LHCN-M2 (cell line): ENCODE measurements around the gene EMP3. TPM values are rescaled to one million over a fixed set of nuclear protein-coding genes. Genes with fewer than 3 reads are reported as not detected.
"Not testable (repeated sequence)": the region's sequence is repeated elsewhere in the genome, so short reads cannot be mapped to it uniquely, and the experiment has no call there.

Source experiments
- DNase-seq: peaks from one replicate; pipeline ENCODE4 v3.0.0-alpha.2; 2012; ENCODE audit warnings: low read depth
- polyA plus RNA-seq: library from polyadenylated mRNA; unstranded; fragments of >200 nt; gene quantifications from one replicate; pipeline ENCODE4 v1.2.1, GENCODE V29; 2012; ENCODE audit warnings: missing spikeins
- total RNA-seq: library from RNA; depleted of rRNA; stranded (reverse); fragments of >200 nt; gene quantifications from 2 replicates; pipeline ENCODE4 v1.2.3, GENCODE V29; 2014; rRNA removed

EMP3 gene, protein sequence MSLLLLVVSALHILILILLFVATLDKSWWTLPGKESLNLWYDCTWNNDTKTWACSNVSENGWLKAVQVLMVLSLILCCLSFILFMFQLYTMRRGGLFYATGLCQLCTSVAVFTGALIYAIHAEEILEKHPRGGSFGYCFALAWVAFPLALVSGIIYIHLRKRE
- 184 and 258 TPM in 2 replicates for total RNA-seq
- polyA plus RNA-seq, result 937 TPM

DNA sequence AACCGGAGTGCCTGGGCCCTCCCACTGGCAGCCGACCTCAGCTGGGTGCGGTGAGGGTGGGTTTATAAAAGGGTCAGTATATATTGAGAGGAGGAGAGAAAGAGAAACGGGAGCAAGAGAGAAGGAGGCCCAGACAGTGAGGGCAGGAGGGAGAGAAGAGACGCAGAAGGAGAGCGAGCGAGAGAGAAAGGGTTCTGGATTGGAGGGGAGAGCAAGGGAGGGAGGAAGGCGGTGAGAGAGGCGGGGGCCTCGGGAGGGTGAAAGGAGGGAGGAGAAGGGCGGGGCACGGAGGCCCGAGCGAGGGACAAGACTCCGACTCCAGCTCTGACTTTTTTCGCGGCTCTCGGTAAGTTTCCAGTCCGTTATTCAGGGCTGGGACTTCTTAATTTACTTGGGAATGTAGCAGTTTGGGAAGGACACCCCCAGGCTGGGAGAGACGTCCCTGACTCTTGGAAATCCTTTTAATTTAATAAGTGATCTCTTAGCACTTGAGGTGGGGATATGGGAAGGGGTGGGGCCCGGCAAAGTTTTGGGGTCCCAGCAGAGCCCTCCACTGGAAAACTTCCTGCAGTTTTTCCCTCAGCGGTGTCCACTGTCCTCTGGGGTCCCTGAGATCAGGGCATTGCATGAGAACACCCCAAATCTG, at the start of gene EMP3:
Gene EMP3, plus strand, starts transcription at position 288 of the 646 bp plus-strand sequence. CDS start 1,293 bp downstream, outside the sequence.
- peak; percentile 90 for DNase-seq

DNA sequence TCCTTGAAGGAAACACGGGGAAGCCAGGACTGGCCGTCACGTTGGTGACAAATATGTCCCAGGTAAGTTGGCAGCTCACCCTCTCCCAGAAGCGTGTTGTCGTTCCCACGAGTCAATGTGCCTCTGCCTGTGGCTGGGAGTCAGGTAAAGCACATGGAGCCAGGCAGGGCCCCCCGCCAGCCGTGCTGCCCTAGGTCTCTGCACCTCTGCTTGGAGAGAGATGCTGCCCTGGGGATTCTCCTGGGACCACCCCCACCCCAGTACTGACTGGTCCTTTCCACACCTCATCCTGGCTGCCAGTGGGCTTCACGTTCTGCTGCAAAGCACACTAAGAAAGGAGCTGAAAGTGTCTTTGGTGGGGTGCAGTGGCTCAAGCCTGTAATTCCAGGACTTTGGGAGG, 45.6 kb upstream of the EMP3 start:
- no peak for DNase-seq

DNA sequence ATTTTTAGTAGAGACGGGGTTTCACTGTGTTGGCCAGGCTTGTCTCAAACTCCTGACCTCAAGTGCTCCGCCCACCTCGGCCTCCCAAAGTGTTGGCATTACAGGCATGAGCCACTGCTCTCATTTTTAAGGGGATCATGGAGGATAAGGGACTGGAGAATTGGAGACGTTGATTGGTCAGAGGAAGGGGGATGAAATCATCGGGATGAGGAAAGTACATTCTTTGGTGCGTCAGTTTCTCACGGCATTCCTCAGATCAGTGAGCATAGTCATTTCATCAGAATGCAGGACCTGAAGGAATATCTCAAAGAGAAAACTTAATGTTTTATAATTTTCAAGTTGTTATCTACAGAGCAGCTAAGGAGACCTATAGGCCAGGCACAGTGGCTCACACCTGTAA, 41.4 kb upstream of the EMP3 start:
- peak; percentile 64 for DNase-seq

DNA sequence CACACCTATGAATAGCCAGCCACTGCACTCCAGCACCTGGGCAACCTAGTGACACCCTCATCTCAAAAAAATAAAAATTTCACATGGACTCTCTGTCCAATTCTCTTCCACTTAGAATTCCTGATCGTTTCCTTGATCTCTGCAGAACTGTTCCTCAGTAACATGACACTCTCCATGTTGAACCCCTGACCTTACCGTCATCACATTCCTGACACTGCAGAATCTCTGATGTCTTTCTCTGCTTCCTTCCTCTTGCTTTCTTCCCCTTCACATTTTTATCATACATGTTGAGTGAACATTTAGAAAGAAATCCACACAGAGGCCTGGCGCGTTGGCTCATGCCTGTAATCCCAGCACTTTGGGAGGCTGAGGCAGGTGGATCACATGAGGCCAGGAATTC, 40.5 kb upstream of the EMP3 start:
- no peak for DNase-seq

DNA sequence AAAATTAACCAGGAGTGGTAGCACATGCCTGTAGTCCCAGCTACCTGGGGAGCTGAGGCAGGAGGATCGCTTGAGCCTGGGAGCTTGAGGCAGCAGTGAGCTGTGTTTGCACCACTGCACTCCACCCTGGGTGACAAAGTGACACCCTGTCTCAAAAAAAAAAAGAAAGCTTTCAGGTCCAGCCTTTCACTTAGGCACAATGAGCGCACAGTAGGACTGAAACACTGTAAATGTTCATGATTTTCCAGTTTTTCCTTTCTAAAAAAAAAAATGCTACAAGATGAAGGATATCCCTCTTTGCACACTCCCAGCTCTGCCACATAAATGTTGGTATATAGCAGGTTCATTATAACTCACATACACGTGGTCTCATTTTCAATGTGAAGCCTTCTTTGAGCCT, 37.6 kb upstream of the EMP3 start:
- DNase-seq, result no peak

DNA sequence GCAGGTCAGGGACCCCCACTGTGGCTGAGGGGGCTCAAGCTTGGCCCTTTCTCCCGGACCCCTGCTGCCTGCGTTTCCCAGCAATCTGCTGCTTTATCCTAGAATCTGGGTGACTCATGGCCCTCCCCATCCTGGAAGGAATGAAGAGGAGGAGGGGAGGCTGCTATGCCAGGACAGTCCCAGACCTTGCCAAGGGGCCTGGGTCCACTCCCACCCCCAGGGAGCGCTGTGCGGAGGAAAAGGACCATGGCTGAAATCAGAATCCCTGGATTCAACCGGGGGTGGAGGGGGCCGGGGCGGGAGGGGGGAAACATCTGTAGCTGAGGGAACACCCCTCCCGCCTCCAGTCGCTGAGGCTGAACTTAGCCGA, 35.0 kb upstream of the EMP3 start:
- no peak for DNase-seq

DNA sequence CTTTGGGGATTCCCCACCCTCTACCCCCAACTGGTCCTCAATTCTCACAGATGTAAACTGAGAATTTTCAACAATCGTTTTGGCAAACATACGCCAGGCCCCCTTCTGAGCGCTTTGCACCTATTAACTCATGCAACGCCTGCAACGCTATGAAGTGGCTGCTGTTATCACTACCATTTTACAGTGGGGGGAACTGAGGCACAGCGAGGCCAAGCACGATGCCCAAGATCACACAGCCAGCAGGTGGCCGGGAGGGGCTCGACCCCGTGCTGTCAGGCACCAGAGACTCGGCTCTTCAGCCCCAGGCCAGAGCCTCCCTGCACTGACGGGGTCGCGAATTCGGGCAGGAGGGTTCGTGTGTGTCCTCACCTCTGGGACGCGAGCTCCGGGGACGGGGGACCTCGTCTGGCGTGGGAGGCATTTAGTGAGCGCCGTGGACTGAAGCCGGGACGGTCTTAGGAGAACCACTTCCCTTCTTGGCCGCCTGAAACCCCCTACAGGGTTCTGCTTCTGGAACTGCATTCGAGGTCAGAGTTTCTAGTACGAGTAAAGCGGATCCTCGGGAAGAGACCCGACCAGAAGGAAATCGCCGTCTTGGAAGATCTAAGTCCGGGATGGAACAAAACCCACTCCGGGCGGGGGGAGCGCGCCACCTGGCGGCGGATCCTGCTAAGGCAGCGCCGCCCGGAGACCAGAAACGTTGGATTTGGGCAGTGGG, 34.4 kb upstream of the EMP3 start:
- peak; percentile 65 for DNase-seq

DNA sequence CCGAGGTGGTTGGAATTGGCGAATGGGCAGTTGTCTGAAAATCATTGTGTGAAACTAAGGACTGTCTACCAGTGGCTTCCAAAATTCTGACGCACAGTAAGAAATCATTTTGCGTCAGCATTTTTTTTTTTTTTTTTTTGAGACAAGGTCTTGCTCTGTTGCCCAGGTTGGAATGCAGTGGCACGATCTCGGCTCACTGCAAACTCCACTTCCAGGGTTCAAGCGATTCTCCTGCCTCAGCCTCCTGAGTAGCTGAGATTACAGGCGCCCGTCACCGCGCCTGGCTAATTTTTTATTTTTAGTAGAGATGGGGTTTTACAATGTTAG, 33.9 kb upstream of the EMP3 start:
- DNase-seq, result not testable (repeated sequence)

DNA sequence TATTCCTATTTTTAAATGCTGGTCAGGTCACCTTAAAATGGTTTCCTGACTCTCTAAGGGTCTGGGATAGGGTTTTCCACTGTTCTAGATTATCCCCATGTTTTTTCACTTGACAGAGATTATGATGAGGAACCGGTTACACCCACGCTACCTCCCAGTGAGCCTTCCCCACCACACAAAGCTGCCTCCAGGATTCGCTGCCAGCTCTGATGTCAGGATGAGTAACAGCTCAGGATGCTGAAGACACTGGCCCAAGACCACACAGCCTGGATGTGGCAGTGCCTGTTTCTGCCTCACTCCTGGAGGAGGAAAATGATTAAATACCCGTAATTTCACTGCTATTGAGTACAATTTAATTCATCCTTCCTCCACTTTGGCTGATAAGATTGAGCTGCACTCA, 32.6 kb upstream of the EMP3 start:
- peak; percentile 65 for DNase-seq

DNA sequence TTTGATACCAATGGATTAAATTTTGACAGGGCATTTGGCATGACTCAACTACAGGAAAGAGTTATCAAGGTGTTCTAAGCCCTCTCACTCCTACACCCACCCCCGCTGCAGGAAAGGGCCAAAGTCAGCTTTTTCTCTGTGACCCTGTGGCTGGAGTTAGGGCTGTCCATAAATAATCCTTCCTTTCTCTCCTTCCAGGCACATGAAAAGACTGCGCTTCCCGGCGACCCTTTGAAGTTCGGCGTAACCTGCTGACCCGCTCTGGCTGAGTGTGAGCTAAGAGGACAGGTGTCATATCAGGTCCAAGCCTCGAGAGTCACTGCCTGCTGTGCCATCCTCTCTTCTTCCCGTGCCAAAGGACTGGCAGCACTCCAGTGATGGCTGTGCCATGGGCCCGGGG, 29.9 kb upstream of the EMP3 start:
- DNase-seq, result no peak

DNA sequence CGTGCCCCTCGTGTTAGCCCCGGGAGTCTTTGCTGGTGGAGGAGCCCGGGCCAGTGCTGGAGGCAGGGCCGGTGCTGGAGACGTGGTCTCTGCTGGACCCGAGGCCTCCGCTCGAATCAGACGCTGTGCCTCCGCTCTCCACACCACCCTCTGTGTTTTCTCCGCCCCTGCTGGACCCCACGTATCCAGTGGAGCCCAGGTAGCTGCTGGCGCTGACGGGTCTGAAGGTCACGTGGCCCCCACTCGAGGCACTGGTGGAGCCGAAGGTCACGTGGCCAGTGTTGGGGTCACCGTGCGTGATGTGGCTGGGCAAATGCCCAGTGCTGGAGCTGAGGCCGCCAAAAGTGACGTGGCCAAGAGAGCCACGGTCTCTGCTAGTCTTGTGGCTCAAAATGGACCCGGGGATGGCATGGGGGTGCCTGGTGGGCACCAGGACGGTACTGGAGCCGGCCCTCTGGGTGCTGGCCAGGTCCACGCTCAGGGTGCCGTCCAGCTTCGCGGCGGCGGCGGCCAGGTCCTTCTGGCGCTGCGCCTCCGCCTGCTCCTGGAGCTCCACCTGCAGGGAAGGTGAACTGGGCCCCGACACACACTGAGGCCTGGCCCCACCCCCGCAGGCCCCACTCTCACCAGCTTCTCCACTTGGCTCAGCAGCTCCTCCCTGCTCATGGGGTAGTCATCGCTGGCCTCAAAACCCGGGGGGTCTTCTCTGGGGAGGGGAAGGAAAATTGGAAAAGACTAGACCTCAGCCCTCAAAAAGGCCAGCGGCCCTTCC, 28.2 kb upstream of the EMP3 start:
- no peak for DNase-seq

DNA sequence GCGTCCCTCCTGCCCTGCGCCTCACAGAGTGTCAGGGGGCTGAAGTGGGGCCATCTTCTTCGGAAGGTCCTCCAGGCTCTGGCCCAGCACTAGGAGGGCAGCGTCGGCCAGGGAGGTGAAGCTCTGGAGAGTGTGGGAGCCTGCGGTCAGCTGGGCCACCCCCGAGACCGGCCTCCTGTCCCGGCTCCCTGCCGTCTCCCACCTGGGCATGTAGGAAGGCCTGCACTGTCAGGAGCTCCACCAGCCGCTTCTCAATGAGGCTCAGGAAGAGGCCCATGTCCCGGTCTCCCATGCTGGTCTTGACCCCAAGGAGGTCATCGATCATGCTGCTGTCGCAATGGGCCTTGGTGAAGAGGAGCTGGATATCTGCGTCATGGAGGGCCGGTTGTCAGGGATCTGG, 27.4 kb upstream of the EMP3 start:
- no peak for DNase-seq

DNA sequence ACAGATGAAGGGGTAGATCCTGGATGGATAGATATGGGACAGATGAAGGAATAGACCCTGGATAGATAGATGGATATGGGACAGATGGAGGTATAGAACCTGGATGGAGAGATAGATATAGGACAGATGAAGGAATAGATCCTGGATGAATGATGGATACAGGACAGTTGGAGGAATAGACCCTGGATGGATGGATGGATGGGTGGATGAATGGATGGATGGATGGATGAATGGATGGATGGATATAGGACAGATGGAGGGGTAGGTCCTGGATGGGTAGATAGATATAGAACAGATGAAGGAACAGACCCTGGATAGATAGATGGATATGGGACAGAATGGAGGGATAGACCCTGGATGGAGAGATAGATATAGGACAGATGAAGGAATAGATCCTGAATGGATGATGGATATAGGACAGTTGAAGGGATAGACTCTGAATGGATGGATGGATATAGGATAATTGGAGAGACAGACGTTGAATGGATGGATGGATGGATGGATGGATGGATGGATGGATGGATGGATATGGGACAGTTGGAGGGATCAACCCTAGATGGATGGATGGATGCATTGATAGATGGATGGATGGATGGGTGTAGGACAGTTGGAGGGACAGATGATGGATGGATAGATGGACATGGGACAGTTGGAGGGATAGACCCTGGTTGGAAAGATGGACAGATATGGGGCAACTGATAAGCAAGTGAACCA, 23.3 kb upstream of the EMP3 start:
- no peak for DNase-seq

DNA sequence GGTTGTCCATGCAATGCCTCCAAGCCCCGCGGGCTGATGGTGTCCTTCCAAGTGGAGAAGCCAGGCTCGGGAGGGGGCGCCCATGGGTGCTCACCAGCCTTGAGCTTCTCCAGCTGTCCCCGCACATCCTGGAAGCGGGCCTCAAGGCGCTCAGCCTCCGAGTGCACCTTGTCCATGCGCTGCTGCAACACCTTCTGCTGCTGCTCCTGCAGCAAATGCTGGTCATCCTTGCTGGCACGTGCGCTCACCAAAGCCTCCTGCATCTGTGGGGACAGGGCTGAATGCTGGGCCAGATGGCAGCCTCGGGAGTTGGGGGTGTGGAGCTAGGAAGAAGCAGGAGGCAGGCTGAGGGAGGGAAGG, 22.8 kb upstream of the EMP3 start:
- no peak for DNase-seq

DNA sequence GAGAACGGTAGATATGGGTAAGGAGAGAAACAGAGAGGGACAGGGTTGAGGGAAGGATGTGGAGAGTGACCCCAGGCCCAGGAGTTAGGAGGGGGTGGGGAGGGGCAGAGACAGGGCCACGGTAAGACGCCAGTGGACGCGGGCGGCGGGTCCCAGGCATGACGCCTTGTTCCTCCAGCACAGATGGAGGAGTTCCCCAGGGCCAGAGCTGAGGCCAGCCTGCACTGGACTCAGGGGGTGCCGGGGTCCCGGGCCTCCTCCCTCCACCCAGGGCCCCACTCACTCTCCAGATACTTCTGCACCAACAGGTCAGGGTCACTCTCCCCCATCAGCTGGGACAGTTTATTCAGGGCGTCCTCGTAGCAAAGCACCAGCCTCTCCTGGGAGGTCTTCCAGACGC, 22.0 kb upstream of the EMP3 start:
- DNase-seq, result no peak

DNA sequence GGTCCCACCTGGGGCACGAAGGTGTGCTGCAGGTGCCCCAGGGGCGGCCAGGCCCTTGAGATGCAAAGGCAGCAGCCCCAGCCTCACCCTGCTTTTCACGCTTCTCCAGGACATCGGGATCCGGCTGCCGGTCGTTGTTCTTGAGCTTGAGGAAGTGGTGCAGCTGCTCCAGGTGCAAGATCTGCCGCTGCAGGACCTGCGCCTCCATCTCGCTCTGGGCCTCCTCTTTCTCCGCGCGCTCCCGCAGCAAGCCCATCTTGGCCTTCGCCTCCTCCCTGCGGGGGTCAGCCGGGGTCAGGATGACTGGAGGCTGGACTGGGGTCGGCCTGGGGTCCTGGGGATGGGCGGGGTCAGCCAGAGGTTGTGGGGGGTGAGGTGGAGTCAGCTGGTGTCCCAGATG, 21.5 kb upstream of the EMP3 start:
- DNase-seq, result no peak

DNA sequence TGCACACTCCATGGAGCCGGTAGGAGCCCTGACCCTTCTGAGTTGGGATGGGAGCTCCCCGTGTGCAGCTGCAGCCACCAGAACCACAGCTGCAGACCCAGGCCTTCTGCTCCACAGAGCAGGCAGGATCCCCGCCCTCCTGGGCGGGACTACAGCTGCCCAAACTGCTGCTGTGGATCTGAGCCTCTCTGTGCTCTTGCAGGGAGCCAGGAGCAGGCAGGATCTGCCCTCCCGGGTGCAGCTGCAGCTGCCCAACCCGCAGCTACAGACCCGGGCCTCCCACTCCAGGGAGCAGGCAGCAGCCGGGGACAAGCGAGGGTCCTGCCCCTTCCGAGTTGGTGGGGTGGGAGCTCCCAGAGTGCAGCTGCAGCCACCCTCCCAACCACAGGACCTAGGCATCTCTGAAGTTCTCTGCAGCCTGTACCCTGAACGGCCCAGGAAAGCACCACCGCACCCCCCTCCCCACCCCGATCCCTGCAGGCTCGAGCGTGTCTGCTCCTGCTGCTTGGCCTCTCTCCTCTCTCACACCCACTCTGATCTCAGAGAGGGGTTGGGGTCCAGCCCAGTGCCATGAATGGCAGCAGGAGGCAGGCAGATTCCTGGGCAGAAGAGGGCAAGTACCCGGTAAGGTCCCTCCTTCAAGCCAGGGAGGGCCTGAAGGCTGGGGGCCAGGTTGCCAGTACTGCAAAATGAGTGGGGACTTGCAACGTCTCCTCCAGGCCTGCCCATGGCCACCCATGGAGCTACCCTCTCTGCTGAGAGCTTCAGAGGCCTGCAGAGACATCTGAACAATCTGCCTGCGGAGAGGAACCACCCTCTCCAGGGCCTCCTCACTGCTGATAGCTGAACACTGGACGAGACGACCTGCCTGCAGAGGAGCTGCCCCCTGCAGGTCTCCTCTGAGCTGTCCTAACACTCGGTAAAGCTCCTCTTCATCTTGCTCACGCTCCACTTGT, 16.4 kb upstream of the EMP3 start:
- peak; percentile 26 for DNase-seq

DNA sequence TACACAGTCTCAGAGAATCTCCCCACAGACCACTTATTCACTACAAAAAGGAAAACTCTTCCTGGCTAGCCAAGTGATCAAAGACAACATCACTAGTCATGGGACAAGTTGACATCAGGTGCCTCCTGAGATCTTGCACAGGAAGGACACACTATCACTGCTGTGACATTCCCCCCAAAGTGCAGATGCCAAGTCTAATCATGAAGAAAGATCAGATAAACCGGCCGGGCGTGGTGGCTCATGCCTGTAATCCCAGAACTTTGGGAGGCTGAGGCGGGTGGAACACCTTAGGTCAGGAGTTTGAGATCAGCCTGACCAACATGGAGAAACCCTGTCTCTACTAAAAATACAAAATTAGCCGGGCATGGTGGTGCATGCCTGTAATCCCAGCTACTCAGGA, 15.6 kb upstream of the EMP3 start:
- DNase-seq, result not testable (repeated sequence)

DNA sequence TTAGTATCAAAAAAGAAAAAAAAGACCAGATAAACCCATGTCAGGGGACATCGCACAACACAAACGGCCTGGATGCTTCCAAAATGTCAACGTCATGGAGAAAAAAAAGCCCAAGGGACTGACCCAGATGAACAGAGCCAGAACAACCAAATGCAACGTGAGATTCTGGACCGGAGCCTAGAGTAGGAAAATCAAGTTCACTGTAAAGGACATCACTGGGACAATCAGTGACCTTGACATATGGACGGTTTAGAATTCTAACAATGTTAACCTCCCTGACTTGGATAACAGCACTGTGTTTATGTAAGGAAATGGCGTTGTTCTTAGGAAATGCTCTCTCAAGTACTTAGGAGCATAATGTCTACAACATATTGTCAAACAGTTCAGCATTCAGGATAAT, 15.1 kb upstream of the EMP3 start:
- DNase-seq, result no peak

DNA sequence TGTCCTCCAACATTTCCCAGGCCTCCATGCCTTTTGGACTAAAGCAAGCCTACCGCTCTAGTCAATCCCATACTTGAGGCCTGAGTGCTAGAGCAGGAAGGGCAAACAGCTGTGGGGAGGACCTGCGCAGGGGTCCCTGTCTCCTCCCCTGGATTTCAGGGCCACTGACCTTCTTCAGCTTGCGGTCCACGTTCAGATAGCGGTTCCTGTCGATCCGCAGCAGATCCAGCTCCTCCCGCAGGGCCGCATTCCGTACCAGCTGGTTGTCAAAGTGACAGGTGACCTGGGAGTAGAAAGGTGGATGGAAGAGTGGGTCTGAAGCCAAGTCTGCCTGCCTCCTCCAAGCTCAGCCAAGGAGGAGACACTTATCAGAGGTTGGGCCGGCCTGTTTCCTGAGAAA, 14.0 kb upstream of the EMP3 start:
- no peak for DNase-seq

DNA sequence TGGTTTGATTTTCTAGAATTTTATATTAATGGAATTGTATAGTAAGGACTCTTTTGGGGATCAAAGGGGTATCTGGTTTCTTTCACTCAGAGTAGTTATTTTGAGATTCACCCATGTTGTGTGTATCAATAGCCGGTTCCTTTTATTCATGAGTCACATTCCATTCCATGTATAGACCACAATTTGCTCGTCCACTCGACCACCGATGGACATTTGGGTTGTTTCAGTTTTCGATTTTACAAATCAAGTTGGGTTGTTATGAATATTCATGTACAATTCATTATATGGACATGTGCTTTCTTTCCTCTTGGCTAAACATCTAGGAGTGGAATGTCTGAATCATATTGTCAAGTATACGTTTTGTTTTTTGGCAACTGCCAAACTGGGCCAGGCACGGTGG, 9.6 kb upstream of the EMP3 start:
- DNase-seq, result no peak
